HFF-Myc (cell line): Measurements from ENCODE around the gene EID3.
A peak's percentile ranks its signal among the peaks of the same experiment; 100 is the strongest.
"Not testable (repeated sequence)": the region's sequence is repeated elsewhere in the genome, so short reads cannot be mapped to it uniquely, and the experiment has no call there.

Experiments
- DNase-seq: peaks from one replicate; pipeline ENCODE4 v3.0.0-alpha.2; 2011; ENCODE audit warnings: low read depth; ENCODE audit errors: extremely low read depth
- H3K4me3 ChIP-seq: replicated peaks from 2 replicates; pipeline ENCODE4 v1.5.1; 2011; ENCODE audit warnings: low read depth, mild to moderate bottlenecking, control low read depth, low read length
- CTCF ChIP-seq: IDR thresholded peaks from 2 replicates; pipeline ENCODE4 v1.5.1; 2012; ENCODE audit warnings: mild to moderate bottlenecking, low read depth, low read length, control low read depth; ENCODE audit errors: missing control alignments

Gene EID3

GRCh38 chr12:104290320-104290719, 13.2 kb upstream of the EID3 start:
- peak overlapping the region; percentile 68 for H3K4me3 ChIP-seq
- no peak for TF ChIP-seq CTCF
- no peak for DNase-seq

GRCh38 chr12:104290855-104291254, 12.7 kb upstream of the EID3 start:
- no peak for TF ChIP-seq CTCF
- no peak for DNase-seq
- no peak overlapping the region for H3K4me3 ChIP-seq

- H3K4me3 ChIP-seq: no peak overlapping the region
- no peak for DNase-seq
- TF ChIP-seq CTCF: no peak
Observed at GRCh38 chr12:104291867-104292524, 11.5 kb upstream of the EID3 start.

GRCh38 chr12:104292872-104293794, 10.4 kb upstream of the EID3 start:
- DNase-seq: no peak
- no peak overlapping the region for H3K4me3 ChIP-seq
- TF ChIP-seq CTCF: no peak

GRCh38 chr12:104294158-104294859, 9.2 kb upstream of the EID3 start:
- not testable (repeated sequence) for DNase-seq, H3K4me3 ChIP-seq
- peak; percentile 31 for TF ChIP-seq CTCF

GRCh38 chr12:104294927-104295668, 8.4 kb upstream of the EID3 start:
- no peak for DNase-seq
- no peak overlapping the region for H3K4me3 ChIP-seq
- TF ChIP-seq CTCF: no peak
